Measurements from ENCODE around the gene AUTS2. TPM values are rescaled to one million over a fixed set of nuclear protein-coding genes. Genes with fewer than 3 reads are reported as not detected.

Gene AUTS2
- total and polyA plus RNA-seq, 11 donors, result 3.4 to 14.0 (median 7.3) TPM

GRCh38 chr7:69657985-69658384 is 59.7 kb downstream of the AUTS2 start:
- DNase-seq, result no peak
- H3K9me3 ChIP-seq, result no peaks in the 10 kb centered on the region
- TF ChIP-seq, protein P1, sequence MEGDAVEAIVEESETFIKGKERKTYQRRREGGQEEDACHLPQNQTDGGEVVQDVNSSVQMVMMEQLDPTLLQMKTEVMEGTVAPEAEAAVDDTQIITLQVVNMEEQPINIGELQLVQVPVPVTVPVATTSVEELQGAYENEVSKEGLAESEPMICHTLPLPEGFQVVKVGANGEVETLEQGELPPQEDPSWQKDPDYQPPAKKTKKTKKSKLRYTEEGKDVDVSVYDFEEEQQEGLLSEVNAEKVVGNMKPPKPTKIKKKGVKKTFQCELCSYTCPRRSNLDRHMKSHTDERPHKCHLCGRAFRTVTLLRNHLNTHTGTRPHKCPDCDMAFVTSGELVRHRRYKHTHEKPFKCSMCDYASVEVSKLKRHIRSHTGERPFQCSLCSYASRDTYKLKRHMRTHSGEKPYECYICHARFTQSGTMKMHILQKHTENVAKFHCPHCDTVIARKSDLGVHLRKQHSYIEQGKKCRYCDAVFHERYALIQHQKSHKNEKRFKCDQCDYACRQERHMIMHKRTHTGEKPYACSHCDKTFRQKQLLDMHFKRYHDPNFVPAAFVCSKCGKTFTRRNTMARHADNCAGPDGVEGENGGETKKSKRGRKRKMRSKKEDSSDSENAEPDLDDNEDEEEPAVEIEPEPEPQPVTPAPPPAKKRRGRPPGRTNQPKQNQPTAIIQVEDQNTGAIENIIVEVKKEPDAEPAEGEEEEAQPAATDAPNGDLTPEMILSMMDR (IDR thresholded peaks at IDR 0.05), result no peak
- TF ChIP-seq POLR2A (IDR thresholded peaks at IDR 0.05), result no peak

GRCh38 chr7:69659983-69660382 is 61.7 kb downstream of the AUTS2 start:
- DNase-seq (no peak), ATAC-seq (no peak)
- intact Hi-C loops (cut with DNase I), result loop anchor here in 1 of 10 donors (5.0 kb wide), 1 partner anchor 58 kb away; no protein-coding TSS in a partner anchor
- 67 to 75% (median 72%) methylated on average over 2 of the region's 2 CpGs for WGBS, 4 donors
- H3K27me3 ChIP-seq, result no peaks in the 10 kb centered on the region
- TF ChIP-seq POLR2A (IDR thresholded peaks at IDR 0.05), result no peak
- TF ChIP-seq, protein P1 (IDR thresholded peaks at IDR 0.05), result no peak
- no peaks in the 10 kb centered on the region for H3K9me3 ChIP-seq
- H3K27ac ChIP-seq, result no peak overlapping the region
- no peaks in the 10 kb centered on the region for H3K36me3 ChIP-seq
- no peak overlapping the region for H3K4me3 ChIP-seq
- peaks cover 0 to 31% (median 13%) of the 10 kb centered on the region in 12 donors for H3K4me1 ChIP-seq

More at GRCh38 chr7:69657985-69658384, 59.7 kb downstream of the AUTS2 start:
- Histone ChIP-seq H3K4me1 (peaks cover 0 to 46% (median 24%) of the 10 kb centered on the region in 12 donors), H3K4me3 (no peak overlapping the region), H3K27ac (no peak overlapping the region), H3K27me3 (no peaks in the 10 kb centered on the region), H3K36me3 (no peaks in the 10 kb centered on the region)
- WGBS, 4 donors, result 86 to 93% (median 89%) methylated on average over 3 of the region's 3 CpGs
- intact Hi-C loops (cut with DNase I), result loop anchor here in 1 of 10 donors (5.0 kb wide), 1 partner anchor 56 kb away; no protein-coding TSS in a partner anchor
- ATAC-seq, result no peak

DNA sequence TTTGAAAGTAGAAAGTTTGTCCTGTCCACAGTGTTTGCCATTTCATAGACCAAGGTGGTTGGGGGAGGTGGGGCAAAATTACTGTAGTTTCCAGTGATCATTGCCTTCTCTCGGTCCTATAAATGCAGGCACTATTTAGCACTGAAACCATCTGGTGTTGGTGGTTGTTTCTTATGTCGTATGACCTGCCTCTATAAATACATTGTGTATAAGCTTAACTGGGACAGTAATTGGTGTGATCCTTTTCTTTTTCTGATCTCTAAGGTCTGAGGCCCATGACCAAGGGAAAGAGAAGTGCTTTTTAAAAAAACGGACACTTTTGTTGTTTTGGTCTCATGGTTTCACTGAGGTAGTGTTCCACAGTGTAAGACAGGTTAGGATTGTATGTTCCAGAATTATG is 63.1 kb downstream of the AUTS2 start:
- Histone ChIP-seq H3K4me1 (peaks cover 0 to 20% (median 8%) of the 10 kb centered on the region in 12 donors), H3K27me3 (no peaks in the 10 kb centered on the region), H3K36me3 (no peaks in the 10 kb centered on the region), H3K9me3 (no peaks in the 10 kb centered on the region), H3K4me3 (no peak overlapping the region), H3K27ac (no peak overlapping the region)
- intact Hi-C loops (cut with DNase I), result no loop called here
- 92 to 95% (median 95%) methylated on average over 3 of the region's 3 CpGs for WGBS, 4 donors
- DNase-seq, result no peak
- TF ChIP-seq, protein P1 (IDR thresholded peaks at IDR 0.05), result no peak
- no peak for TF ChIP-seq POLR2A (IDR thresholded peaks at IDR 0.05)
- ATAC-seq, result no peak

GRCh38 chr7:69663911-69664832 is 65.9 kb downstream of the AUTS2 start:
- H3K36me3 ChIP-seq, result no peaks in the 10 kb centered on the region
- no peak for DNase-seq
- 92 to 94% (median 93%) methylated on average over 5 of the region's 5 CpGs for WGBS, 4 donors
- no peak for ATAC-seq
- peaks cover 0 to 5% (median 0%) of the 10 kb centered on the region in 12 donors for H3K4me1 ChIP-seq
- no peak for TF ChIP-seq POLR2A (IDR thresholded peaks at IDR 0.05)
- no peak overlapping the region for H3K27ac ChIP-seq
- no peak overlapping the region for H3K4me3 ChIP-seq
- H3K27me3 ChIP-seq, result no peaks in the 10 kb centered on the region
- no peaks in the 10 kb centered on the region for H3K9me3 ChIP-seq
- intact Hi-C loops (cut with DNase I), result no loop called here
